ENCODE data around the gene ERF. TPM values are rescaled to one million over a fixed set of nuclear protein-coding genes. Genes with fewer than 3 reads are reported as not detected.

ERF gene
- total and polyA plus RNA-seq, 7 donors: 7.1 to 13.5 (median 11.4) TPM

- H3K4me1 ChIP-seq: peaks cover 71% of the 10 kb centered on the region
- no peaks in the 10 kb centered on the region for H3K27me3 ChIP-seq (ENCODE audit: insufficient read depth in 3 of 3, low read length in 2 of 3)
- H3K27ac ChIP-seq: peak overlapping the region; percentile 91
- H3K4me3 ChIP-seq: peak overlapping the region; percentile 77
- no peaks in the 10 kb centered on the region for H3K9me3 ChIP-seq
- H3K36me3 ChIP-seq (ENCODE audit: insufficient read depth in 1 of 2, low read depth in 1 of 2): peaks cover 0 to 7% of the 10 kb centered on the region in 2 donors
- ATAC-seq (no peak), DNase-seq (peak; percentile 64 to 76)
- TF ChIP-seq CTCF (IDR thresholded peaks at IDR 0.05): no peak
- WGBS, 3 donors: 13 to 16% (median 15%) methylated on average over 21 to 25 of the region's 25 CpGs
- intact Hi-C loops (cut with DNase I): no loop called here
These were observed 26.4 kb upstream of the ERF start for GRCh38 chr19:42281146-42281826.

DNA sequence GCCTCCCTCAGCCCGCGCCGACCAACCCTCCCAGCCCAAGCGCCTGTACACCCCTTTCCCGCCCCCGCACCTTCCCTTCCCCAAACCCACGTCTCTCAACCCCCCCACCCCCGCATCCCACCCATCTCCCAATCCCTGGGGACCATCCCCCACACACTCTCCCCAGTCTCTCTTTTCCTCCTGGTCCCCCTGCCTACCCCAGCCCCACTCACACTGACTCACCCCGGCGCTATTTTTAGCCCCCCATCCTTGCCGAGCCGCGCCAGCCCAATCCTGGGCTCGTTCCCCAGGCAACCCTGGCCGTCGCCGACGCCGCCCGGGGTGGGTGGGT, 25.9 kb upstream of the ERF start:
- Histone ChIP-seq H3K27ac (peak overlapping the region; percentile 91), H3K4me3 (peak overlapping the region; percentile 77), H3K27me3 (ENCODE audit: insufficient read depth in 3 of 3, low read length in 2 of 3) (no peaks in the 10 kb centered on the region), H3K36me3 (ENCODE audit: insufficient read depth in 1 of 2, low read depth in 1 of 2) (peaks cover 0 to 7% of the 10 kb centered on the region in 2 donors), H3K4me1 (peaks cover 71% of the 10 kb centered on the region), H3K9me3 (no peaks in the 10 kb centered on the region)
- DNase-seq (peak; percentile 73 to 78), ATAC-seq (peak; percentile 38 to 59 (median 47))
- 0 to 2% (median 1%) methylated on average over 9 to 20 of the region's 20 CpGs for WGBS, 3 donors
- intact Hi-C loops (cut with DNase I): no loop called here
- no peak for TF ChIP-seq CTCF (IDR thresholded peaks at IDR 0.05)

DNA sequence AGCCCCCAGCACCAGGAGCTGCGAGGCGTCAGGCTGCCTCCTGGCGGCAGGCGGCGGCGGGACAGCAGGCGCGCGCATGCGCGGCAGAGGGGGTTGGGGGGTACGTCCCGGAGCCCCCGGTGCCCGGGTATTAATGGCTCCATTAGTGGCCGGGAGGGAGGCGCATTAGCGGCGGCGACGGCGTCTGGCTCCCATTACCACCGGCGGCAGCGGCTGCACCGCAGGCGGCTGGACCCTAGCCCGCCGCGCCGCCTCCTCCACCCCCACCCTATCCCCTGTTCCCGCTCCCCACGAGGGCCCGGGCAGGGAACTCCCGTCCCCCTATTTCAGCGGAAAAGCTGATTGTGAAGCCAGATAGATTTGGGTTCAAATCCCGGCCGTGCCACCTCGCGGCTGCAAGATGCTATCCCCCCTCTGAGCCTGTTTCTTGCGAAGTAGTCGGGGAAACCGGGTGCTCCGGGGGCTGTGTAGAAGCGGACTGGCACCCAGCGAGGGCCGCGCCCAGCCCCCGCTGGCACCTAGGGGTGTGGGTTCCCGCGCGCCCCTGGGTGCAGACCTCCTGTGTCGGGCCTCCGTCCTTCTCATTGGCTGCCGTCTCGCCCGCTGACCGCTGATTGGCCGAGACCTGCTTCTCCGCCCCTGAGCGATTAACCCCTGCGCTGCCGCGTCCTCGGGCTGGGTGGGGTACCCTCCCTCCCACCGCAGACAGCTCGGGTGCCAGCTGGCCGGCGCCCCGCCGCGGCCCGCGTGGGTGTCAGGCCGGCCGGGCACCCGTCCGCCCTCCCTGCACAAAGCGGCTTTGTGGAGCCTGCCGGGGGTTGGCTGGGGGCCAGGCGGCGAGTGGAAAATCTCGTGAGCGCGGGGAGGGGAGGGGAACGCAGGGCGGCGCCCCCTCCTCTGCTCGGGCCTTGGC, 25.2 kb upstream of the ERF start:
- ATAC-seq: peak; percentile 58 to 75 (median 64)
- intact Hi-C loops (cut with DNase I): loop anchor here in 1 of 2 donors (2.0 kb wide), 1 partner anchor 33 kb away; no protein-coding TSS in a partner anchor
- 0% methylated on average over 54 to 88 of the region's 89 CpGs for WGBS, 3 donors
- DNase-seq: peak; percentile 93
- Histone ChIP-seq H3K36me3 (ENCODE audit: insufficient read depth in 1 of 2, low read depth in 1 of 2) (peaks cover 0 to 12% of the 10 kb centered on the region in 2 donors), H3K27me3 (ENCODE audit: insufficient read depth in 3 of 3, low read length in 2 of 3) (no peaks in the 10 kb centered on the region), H3K27ac (peak overlapping the region; percentile 91), H3K4me3 (peak overlapping the region; percentile 77), H3K9me3 (no peaks in the 10 kb centered on the region), H3K4me1 (peaks cover 71% of the 10 kb centered on the region)
- peak; percentile 92 for TF ChIP-seq CTCF (IDR thresholded peaks at IDR 0.05)

GRCh38 chr19:42279155-42279901, 24.4 kb upstream of the ERF start:
- peaks cover 76% of the 10 kb centered on the region for H3K4me1 ChIP-seq
- no peaks in the 10 kb centered on the region for H3K27me3 ChIP-seq (ENCODE audit: insufficient read depth in 3 of 3, low read length in 2 of 3)
- intact Hi-C loops (cut with DNase I): loop anchor here in 1 of 2 donors (2.0 kb wide), 1 partner anchor 33 kb away; no protein-coding TSS in a partner anchor
- no peaks in the 10 kb centered on the region for H3K9me3 ChIP-seq
- peak overlapping the region; percentile 77 for H3K4me3 ChIP-seq
- TF ChIP-seq CTCF (IDR thresholded peaks at IDR 0.05): no peak
- H3K36me3 ChIP-seq (ENCODE audit: insufficient read depth in 1 of 2, low read depth in 1 of 2): peaks cover 0 to 20% of the 10 kb centered on the region in 2 donors
- peak overlapping the region; percentile 91 for H3K27ac ChIP-seq
- no peak for DNase-seq
- ATAC-seq: no peak
- WGBS, 3 donors: 10 to 11% (median 11%) methylated on average over 6 of the region's 6 CpGs

Measured in psoas muscle (tissue), 8 donors.